Gastrocnemius medialis (tissue), 4 donors: Measurements from ENCODE around the gene CERS3. TPM values are rescaled to one million over a fixed set of nuclear protein-coding genes. Genes with fewer than 3 reads are reported as not detected.

Source experiments
- ATAC-seq, 2 donors: fragments of 150-250 bp; one replicate each; pipeline ENCODE4 v1.9.1; 2016
- DNase-seq, 2 donors: peaks; one replicate each; pipeline ENCODE4 v3.0.0-alpha.2; 2019
- H3K27ac ChIP-seq, 4 donors: fragments of 200-600 bp; sonication (generic); 1 replicate in 1 of 4; 2 replicates in 3 of 4; pipeline ENCODE4 v1.5.1; 2016 to 2018; ENCODE audit warnings: mild to moderate bottlenecking in 2 of 4, moderate library complexity in 1 of 4
- H3K27me3 ChIP-seq, 3 donors: fragments of 200-600 bp; sonication (generic) in 2 of 3; 1 replicate in 1 of 3; 2 replicates in 2 of 3; pipeline versions ENCODE4 v1.5.1 to v1.6.0; 2016 to 2019; ENCODE audit warnings: mild to moderate bottlenecking in 1 of 3, moderate library complexity in 1 of 3
- H3K36me3 ChIP-seq, 2 donors: fragments of 200-600 bp; sonication (generic) in 1 of 2; one replicate each; pipeline ENCODE4 v1.5.1; 2017 to 2018
- H3K4me1 ChIP-seq, 2 donors: fragments of 200-600 bp; sonication (generic) in 1 of 2; one replicate each; pipeline ENCODE4 v1.5.1; 2016 to 2017; ENCODE audit warnings: mild to moderate bottlenecking in 2 of 2
- H3K4me3 ChIP-seq, 4 donors: fragments of 200-600 bp; sonication (generic) in 3 of 4; 1 replicate in 1 of 4; 2 replicates in 3 of 4; pipeline ENCODE4 v1.5.1; 2016 to 2019; ENCODE audit warnings: mild to moderate bottlenecking in 2 of 4
- H3K9me3 ChIP-seq, 3 donors: fragments of 200-600 bp; sonication (generic) in 2 of 3; 1 replicate in 1 of 3; 2 replicates in 2 of 3; pipeline ENCODE4 v1.5.1; 2016 to 2019
- CTCF ChIP-seq, 5 experiments: fragments of 450-650 bp in 3 of 5; fragments of 200-600 bp in 2 of 5; sonication (generic) in 2 of 5; IDR thresholded peaks in 4 of 5; conservative IDR thresholded peaks in 1 of 5; 1 replicate in 4 of 5; 2 replicates in 1 of 5; pipeline ENCODE4 v1.5.1; 2016 to 2019; ENCODE audit warnings: antibody characterized with exemption in 5 of 5, mild to moderate bottlenecking in 3 of 5, moderate library complexity in 3 of 5
- POLR2A ChIP-seq, 2 donors: fragments of 450-650 bp; IDR thresholded peaks; one replicate each; pipeline ENCODE4 v1.6.1; 2017; ENCODE audit warnings: antibody characterized with exemption in 2 of 2, mild to moderate bottlenecking in 2 of 2, moderate library complexity in 2 of 2
- in situ Hi-C, 4 donors: fragments of 200-750 bp; cut with MboI; loops; one replicate each; pipeline versions ENCODE4 v1.15.0 to v1.8.0; 2017; ENCODE audit warnings: low sequenced_read_pairs in 4 of 4
- intact Hi-C: fragments of 100-400 bp; cut with DNase I; formaldehyde crosslinking; loops from one replicate; pipeline ENCODE4 v1.15.1; 2023; ENCODE audit warnings: low total_unique reads
- total RNA-seq, 4 donors: library from RNA; depleted of rRNA; stranded (reverse); fragments of >200 nt; gene quantifications; one replicate each; pipeline versions ENCODE4 v1.1.0 to v1.2.3, GENCODE V29; 2016

CERS3 gene
- total RNA-seq, 4 donors from 2014 or later, result 0.52 to 0.97 TPM; not detected in 2

DNA sequence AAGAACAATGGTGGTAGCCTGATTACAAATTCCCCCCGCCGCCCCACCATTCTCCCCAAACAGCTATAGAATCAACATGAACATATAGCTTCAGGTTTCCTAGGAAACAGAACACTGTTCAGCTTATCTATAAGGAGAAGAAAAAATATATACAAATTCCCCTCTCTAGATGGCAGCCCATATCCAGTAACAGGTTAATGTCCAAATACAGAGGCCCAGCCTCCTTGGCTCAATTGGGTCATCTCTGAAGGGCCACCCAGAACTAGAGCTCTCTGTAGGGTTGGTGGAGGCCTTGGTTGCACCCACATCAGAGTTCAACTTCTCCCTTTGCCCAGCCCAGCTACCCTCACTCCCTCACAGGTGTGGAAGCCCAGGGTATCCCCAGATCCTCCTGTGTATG, 95.4 kb downstream of the CERS3 start:
- no peak overlapping the region for H3K4me3 ChIP-seq
- no peaks in the 10 kb centered on the region for H3K9me3 ChIP-seq
- no peaks in the 10 kb centered on the region for H3K36me3 ChIP-seq
- TF ChIP-seq CTCF (IDR thresholded peaks at IDR 0.05 in 4 of 5, conservative IDR thresholded peaks at IDR 0.05 in 1 of 5), result no peak
- no peak for TF ChIP-seq POLR2A (IDR thresholded peaks at IDR 0.05)
- ATAC-seq (no peak), DNase-seq (no peak)
- peaks cover 12 to 16% of the 10 kb centered on the region in 2 donors for H3K4me1 ChIP-seq
- intact Hi-C loops, result loop anchor here (5.0 kb wide), 1 partner anchor 139 kb away; no protein-coding TSS in a partner anchor
- H3K27ac ChIP-seq, result no peak overlapping the region
- in situ Hi-C loops, result loop anchor here in 1 of 4 donors (25.0 kb wide), 1 partner anchor 129 kb away; no protein-coding TSS in a partner anchor
- H3K27me3 ChIP-seq, result no peaks in the 10 kb centered on the region

GRCh38 chr15:100430411-100430810, 98.3 kb downstream of the CERS3 start:
- H3K4me3 ChIP-seq, result no peak overlapping the region
- no peaks in the 10 kb centered on the region for H3K36me3 ChIP-seq
- H3K4me1 ChIP-seq, result peaks cover 18 to 26% of the 10 kb centered on the region in 2 donors
- H3K27ac ChIP-seq, result no peak overlapping the region
- no peak for DNase-seq
- TF ChIP-seq POLR2A (IDR thresholded peaks at IDR 0.05), result no peak
- TF ChIP-seq CTCF (IDR thresholded peaks at IDR 0.05 in 4 of 5, conservative IDR thresholded peaks at IDR 0.05 in 1 of 5), result no peak
- no peak for ATAC-seq
- H3K9me3 ChIP-seq, result no peaks in the 10 kb centered on the region
- H3K27me3 ChIP-seq, result no peaks in the 10 kb centered on the region
- in situ Hi-C loops (loop anchor here in 1 of 4 donors (25.0 kb wide), 1 partner anchor 132 kb away; no protein-coding TSS in a partner anchor), intact Hi-C loops (loop anchor here (5.0 kb wide), 1 partner anchor 142 kb away; no protein-coding TSS in a partner anchor)

DNA sequence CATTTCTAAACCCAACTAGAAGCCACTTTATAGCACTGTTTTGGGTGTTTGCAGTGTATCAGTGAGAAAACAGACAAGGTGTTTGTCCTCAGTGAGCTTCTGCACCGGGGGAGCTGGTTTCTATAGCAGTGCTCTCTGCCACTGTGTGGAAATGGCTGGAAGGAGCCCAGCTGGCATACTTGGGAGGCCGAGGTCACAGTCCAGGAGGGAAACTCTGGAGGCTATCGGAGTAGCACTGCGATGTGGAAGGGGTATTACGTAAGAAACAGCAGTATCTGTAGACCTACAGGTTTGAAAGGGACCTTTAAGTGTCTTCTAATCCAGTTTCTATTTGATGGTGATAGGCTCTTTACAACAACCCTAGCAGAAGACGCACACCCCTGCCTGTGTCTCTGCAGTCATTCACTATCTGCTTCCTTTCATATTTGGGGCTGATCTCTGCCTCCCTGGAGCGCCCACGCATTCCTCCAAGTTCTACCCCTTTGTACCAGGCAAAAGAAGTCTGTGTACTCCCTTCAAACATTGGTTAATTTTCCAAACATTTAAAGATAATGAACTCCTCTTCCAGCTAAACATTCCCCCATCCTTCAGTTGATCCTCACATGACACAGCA, 99.5 kb downstream of the CERS3 start:
- Histone ChIP-seq H3K4me1 (peaks cover 18 to 26% of the 10 kb centered on the region in 2 donors), H3K27me3 (no peaks in the 10 kb centered on the region), H3K36me3 (no peaks in the 10 kb centered on the region), H3K9me3 (no peaks in the 10 kb centered on the region), H3K4me3 (no peak overlapping the region), H3K27ac (peak overlapping the region; percentile 20 to 69 (median 52))
- in situ Hi-C loops (loop anchor here in 1 of 4 donors (25.0 kb wide), 1 partner anchor 133 kb away; no protein-coding TSS in a partner anchor), intact Hi-C loops (loop anchor here (5.0 kb wide), 2 partner anchors 77 to 88 kb away; no protein-coding TSS in a partner anchor)
- peak; percentile 39 to 82 for DNase-seq
- peak; percentile 76 to 95 for ATAC-seq
- TF ChIP-seq POLR2A (IDR thresholded peaks at IDR 0.05), result no peak
- TF ChIP-seq CTCF (IDR thresholded peaks at IDR 0.05 in 4 of 5, conservative IDR thresholded peaks at IDR 0.05 in 1 of 5), result no peak

DNA sequence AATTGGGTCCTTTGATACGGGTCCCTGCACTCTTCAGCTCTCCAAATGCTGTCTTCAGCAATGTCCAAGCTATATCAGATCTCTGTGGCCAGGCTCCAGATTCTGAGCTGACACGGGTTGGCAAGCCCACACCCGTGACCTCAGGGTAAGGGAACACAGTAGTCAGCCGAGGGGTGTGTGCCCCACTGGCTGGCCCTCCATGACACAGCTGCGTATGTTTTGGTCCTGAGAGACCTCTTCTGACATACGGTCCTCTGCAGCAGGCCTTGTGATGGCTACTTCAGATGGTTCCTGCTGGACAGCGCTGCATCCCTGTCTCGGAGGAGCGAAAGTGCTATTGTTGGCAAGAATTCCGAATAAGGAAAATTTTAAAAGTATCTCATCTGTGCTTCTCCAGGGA, 101.8 kb downstream of the CERS3 start:
- intact Hi-C loops (loop anchor here (5.0 kb wide), 2 partner anchors 75 to 90 kb away; no protein-coding TSS in a partner anchor), in situ Hi-C loops (loop anchor here in 1 of 4 donors (25.0 kb wide), 1 partner anchor 135 kb away; no protein-coding TSS in a partner anchor)
- H3K4me3 ChIP-seq, result no peak overlapping the region
- H3K9me3 ChIP-seq, result no peaks in the 10 kb centered on the region
- no peaks in the 10 kb centered on the region for H3K36me3 ChIP-seq
- peak overlapping the region in 2 of 4 donors; percentile 29 to 38 for H3K27ac ChIP-seq
- DNase-seq, result peak; percentile 20 to 62
- ATAC-seq, result peak; percentile 72 to 79
- no peaks in the 10 kb centered on the region for H3K27me3 ChIP-seq
- TF ChIP-seq POLR2A (IDR thresholded peaks at IDR 0.05) (no peak), CTCF (IDR thresholded peaks at IDR 0.05 in 4 of 5, conservative IDR thresholded peaks at IDR 0.05 in 1 of 5) (no peak)
- peaks cover 18 to 26% of the 10 kb centered on the region in 2 donors for H3K4me1 ChIP-seq
